Measurements from ENCODE around the gene DPH2. TPM values are rescaled to one million over a fixed set of nuclear protein-coding genes. Genes with fewer than 3 reads are reported as not detected.

The DPH2 gene
- total and polyA plus RNA-seq, 2 of the 8 experiments (the other 6 are each of a cell fraction or from before 2014, with no cell fraction given) = 64.9 to 92.1 TPM

DNA sequence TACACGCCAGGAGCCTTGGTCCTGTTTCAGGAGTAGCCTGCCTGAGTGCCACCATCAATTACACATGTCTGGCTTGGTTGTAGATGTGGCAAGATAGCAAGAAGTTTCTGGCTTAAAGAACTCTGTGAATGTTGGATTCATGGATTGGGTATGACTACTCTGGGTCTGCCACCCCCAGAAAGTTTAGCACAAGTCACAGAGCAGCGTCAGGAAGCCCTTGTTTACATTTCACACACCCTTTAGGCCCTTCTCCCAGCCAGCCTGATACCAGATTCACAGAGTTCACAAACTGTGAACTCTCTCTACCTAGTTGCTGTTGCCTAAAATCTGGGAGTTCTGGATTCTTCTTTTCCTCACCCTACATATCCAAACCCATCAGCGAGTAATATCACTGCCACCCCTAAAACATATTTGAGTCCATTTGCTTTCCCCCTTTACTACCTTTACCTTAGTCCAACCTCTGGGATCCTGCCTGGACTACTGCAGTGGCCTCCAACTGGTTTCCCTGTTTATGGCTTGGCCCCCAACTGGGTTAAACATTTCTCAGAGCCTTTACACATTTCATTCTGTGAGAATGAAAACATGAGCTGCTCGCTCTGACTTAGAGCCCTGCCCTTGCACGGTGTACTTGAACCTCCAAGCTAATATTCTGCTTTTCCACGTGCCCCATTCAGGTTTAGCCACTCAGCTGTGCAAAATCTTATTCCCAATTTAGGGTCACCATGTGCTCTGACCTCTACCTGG lies 17.5 kb downstream of the DPH2 start (continued):
- TF ChIP-seq TAF7 (optimal IDR thresholded peaks at IDR 0.05; ENCODE audit: borderline replicate concordance, low read depth, low read length) = no peak
- no peak for TF ChIP-seq ASH2L (IDR thresholded peaks at IDR 0.05; ENCODE audit: low read length)
- TF ChIP-seq SP4 (IDR thresholded peaks at IDR 0.05; ENCODE audit: low read length) = no peak
- TF ChIP-seq SRF (IDR thresholded peaks at IDR 0.05; ENCODE audit: low read depth, low read length) = no peak
- no peak for TF ChIP-seq SUZ12 (IDR thresholded peaks at IDR 0.05; ENCODE audit: low read length)
- TF ChIP-seq CHD1 (IDR thresholded peaks at IDR 0.05; ENCODE audit: low read depth, low read length) = no peak

Measured in H1 (cell line).